Ishikawa (cell line): ENCODE data around the gene EIF3L.

Experiments
- CEBPB ChIP-seq: IDR thresholded peaks from 2 replicates; pipeline ENCODE4 v1.6.1; 2012
- CREB1 ChIP-seq: IDR thresholded peaks from 2 replicates; pipeline ENCODE4 v1.6.1; 2012; ENCODE audit warnings: low read depth
- EGR1 ChIP-seq: IDR thresholded peaks from 2 replicates; pipeline ENCODE4 v1.6.1; 2012
- EP300 ChIP-seq: IDR thresholded peaks from 2 replicates; pipeline ENCODE4 v1.6.1; 2012; ENCODE audit warnings: borderline replicate concordance
- FOXM1 ChIP-seq: IDR thresholded peaks from 2 replicates; pipeline ENCODE4 v1.6.1; 2012; ENCODE audit warnings: low read depth, borderline replicate concordance
- NFIC ChIP-seq: IDR thresholded peaks from 2 replicates; pipeline ENCODE4 v1.6.1; 2012
- RAD21 ChIP-seq: IDR thresholded peaks from 2 replicates; pipeline ENCODE4 v1.6.1; 2012; ENCODE audit warnings: low read depth
- TAF1 ChIP-seq: IDR thresholded peaks from 2 replicates; pipeline ENCODE4 v1.6.1; 2012; ENCODE audit warnings: low read depth, mild to moderate bottlenecking
- TCF12 ChIP-seq: IDR thresholded peaks from 2 replicates; pipeline ENCODE4 v1.6.1; 2012; ENCODE audit warnings: low read depth
- TEAD4 ChIP-seq: IDR thresholded peaks from 2 replicates; pipeline ENCODE4 v1.6.1; 2012
- YY1 ChIP-seq: IDR thresholded peaks from 2 replicates; pipeline ENCODE4 v1.6.1; 2012; ENCODE audit warnings: low read depth
- ZBTB7A ChIP-seq: IDR thresholded peaks from 2 replicates; pipeline ENCODE4 v1.6.1; 2012; ENCODE audit warnings: low read depth
- TF ChIP-seq, protein P1 (sequence below): IDR thresholded peaks from 2 replicates; pipeline ENCODE4 v1.6.1; 2012
- TF ChIP-seq, protein P2 (sequence below): IDR thresholded peaks from 2 replicates; pipeline ENCODE4 v1.6.1; 2012
- TF ChIP-seq, protein P3 (sequence below): IDR thresholded peaks from 2 replicates; pipeline ENCODE4 v1.6.1; 2012; ENCODE audit warnings: low read depth, mild to moderate bottlenecking

Gene EIF3L

DNA sequence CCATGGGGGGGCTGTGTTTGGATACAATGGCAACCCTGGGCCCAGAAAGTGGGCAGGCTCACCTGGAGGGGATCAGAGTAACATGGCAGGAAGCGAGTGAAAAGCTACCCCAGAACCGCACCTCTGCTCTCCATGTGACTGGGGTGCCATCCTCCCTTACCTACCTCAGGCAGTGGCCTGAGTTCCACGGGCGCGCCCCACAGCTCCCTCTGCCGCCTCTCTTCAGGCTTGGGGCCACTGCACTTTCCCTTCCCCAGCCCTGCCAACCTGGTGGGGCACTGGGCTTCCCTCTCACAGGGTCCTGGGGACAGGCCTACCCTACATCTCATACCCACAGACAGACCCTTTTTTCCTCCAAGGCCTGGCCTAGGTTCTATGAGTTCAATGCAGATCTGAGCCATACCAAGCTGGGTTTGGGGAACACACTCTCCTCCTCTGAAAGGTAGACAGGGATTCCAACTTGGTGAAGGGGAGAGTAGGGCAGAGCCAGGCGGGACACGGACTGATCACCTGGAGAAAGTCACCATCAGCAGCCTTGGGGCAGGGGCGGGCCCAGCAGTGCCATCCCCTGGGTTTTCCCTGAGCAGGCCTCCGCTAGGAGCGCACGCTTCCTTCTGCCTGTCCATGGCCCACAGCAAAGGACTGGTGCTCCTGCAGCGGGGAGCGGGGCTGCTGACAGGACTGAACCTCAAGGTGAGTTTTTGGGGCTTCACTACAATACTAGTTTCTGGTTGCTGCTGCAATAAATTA is 19.0 kb upstream of the EIF3L start:
- TF ChIP-seq ZBTB7A (no peak), EGR1 (no peak), TCF12 (no peak)

DNA sequence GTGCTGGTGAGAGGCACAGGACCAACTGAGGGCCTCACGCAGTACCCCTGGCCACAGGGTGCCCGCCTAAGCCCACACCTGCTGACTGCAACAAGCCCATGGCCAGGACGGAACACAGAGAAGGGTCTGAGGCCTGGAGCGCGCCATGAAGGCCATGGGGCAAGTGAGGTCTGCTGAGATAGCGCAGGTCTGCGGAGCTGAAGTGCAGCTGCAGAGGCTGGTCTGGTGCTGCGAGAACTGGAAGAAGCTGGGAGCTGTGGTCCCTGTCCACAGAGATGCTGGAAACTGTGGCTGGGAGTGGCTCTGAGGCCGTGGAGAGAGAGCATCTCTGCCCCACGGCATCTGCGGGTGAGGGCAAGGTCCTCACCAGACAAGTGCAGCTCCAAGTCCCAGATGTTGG is 17.7 kb upstream of the EIF3L start:
- TF ChIP-seq, protein P1, sequence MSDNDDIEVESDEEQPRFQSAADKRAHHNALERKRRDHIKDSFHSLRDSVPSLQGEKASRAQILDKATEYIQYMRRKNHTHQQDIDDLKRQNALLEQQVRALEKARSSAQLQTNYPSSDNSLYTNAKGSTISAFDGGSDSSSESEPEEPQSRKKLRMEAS: no peak
- no peak for TF ChIP-seq CEBPB
- TF ChIP-seq EGR1: no peak
- TF ChIP-seq RAD21: no peak
- TF ChIP-seq CREB1: no peak
- no peak for TF ChIP-seq NFIC
- no peak for TF ChIP-seq TEAD4
- no peak for TF ChIP-seq ZBTB7A
- TF ChIP-seq, protein P2, sequence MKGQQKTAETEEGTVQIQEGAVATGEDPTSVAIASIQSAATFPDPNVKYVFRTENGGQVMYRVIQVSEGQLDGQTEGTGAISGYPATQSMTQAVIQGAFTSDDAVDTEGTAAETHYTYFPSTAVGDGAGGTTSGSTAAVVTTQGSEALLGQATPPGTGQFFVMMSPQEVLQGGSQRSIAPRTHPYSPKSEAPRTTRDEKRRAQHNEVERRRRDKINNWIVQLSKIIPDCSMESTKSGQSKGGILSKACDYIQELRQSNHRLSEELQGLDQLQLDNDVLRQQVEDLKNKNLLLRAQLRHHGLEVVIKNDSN: no peak
- no peak for TF ChIP-seq YY1
- no peak for TF ChIP-seq TCF12
- TF ChIP-seq TAF1: no peak
- TF ChIP-seq, protein P3, sequence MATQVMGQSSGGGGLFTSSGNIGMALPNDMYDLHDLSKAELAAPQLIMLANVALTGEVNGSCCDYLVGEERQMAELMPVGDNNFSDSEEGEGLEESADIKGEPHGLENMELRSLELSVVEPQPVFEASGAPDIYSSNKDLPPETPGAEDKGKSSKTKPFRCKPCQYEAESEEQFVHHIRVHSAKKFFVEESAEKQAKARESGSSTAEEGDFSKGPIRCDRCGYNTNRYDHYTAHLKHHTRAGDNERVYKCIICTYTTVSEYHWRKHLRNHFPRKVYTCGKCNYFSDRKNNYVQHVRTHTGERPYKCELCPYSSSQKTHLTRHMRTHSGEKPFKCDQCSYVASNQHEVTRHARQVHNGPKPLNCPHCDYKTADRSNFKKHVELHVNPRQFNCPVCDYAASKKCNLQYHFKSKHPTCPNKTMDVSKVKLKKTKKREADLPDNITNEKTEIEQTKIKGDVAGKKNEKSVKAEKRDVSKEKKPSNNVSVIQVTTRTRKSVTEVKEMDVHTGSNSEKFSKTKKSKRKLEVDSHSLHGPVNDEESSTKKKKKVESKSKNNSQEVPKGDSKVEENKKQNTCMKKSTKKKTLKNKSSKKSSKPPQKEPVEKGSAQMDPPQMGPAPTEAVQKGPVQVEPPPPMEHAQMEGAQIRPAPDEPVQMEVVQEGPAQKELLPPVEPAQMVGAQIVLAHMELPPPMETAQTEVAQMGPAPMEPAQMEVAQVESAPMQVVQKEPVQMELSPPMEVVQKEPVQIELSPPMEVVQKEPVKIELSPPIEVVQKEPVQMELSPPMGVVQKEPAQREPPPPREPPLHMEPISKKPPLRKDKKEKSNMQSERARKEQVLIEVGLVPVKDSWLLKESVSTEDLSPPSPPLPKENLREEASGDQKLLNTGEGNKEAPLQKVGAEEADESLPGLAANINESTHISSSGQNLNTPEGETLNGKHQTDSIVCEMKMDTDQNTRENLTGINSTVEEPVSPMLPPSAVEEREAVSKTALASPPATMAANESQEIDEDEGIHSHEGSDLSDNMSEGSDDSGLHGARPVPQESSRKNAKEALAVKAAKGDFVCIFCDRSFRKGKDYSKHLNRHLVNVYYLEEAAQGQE: no peak
- TF ChIP-seq FOXM1: no peak
- no peak for TF ChIP-seq EP300

DNA sequence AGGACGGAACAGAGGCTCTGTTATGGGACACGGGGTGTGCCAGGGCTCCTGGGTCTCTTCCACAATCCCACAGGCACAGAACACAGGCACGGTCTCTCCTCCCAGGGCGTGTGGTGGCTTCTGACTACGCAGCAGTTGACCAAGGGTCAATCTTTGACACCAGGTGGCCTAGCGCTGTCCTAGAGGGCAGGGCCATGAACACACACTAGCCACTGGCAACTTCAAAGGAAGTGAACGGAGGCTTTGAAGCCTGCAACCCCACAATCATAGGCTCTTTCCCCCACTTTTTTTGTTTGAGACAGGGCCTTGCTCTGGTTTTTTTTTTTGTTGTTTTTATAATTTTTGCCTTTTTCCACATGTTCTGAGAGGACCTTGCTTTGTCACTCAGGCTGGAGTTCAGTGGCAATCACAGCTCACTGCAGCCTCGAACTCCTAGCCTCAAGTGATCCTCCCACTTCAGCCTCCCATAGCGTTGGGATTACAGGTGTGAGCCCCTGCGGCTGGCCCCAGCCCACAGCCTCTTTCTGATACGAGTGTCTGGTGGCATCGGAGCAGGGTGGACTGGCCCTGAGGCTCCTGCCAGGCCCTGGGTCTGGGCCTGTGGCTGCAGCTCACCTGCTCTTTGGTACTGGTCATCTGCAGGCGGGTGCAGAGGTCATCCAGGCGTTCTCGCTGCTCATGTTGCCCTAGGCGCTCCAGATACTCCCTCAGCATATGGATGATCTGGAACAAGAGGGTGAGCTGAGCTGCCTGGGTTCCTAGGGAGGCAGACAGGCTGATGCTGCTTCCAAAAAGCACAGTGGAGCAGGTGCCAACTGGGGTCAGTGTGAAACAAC is 17.0 kb upstream of the EIF3L start:
- TF ChIP-seq FOXM1: no peak

GRCh38 chr22:37842015-37842793 is 7.0 kb upstream of the EIF3L start:
- TF ChIP-seq FOXM1: no peak

DNA sequence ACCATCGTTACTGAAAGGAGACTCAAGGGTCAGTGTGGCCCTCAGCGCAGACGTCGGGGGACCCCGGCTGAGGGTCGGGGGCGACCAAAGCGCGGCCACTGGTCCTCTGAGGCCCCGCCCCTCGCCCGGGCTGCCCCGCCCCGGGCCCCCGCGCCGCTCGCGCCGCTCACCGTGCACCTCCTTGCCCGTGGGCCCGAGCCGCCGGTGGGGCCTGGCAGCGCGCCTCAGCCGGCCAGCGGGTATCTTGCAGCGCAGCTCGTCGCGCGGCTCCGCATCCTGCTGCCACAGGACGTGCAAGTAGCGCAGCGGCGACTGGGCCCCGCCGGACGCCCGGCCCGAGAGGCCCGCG is 5.5 kb upstream of the EIF3L start:
- no peak for TF ChIP-seq EP300
- peak; percentile 85 for TF ChIP-seq ZBTB7A
- no peak for TF ChIP-seq TAF1
- TF ChIP-seq YY1: no peak
- TF ChIP-seq, protein P2: no peak
- no peak for TF ChIP-seq NFIC
- TF ChIP-seq CREB1: no peak
- no peak for TF ChIP-seq FOXM1

- TF ChIP-seq NFIC: no peak
Measured at GRCh38 chr22:37844904-37845329, 4.3 kb upstream of the EIF3L start.

DNA sequence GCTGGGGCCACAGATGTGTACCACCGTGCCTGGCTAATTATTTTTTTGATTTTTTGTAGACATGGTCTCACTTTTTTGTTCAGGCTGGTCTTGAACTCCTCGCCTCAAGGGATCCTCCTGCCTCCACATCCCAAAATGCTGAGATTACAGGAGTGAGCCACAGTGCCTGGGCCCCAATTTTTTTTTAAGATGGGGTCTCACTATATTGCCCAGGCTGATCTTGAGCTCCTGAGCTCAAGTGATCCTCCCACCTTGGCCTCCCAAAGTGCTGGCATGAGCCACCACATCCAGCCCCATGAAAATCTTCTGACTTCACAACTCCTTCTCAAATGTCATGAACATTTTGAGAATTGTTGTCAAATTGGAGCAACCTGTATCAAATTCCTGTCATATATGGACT is 2.8 kb upstream of the EIF3L start:
- TF ChIP-seq YY1: no peak
- TF ChIP-seq EGR1: no peak
- no peak for TF ChIP-seq CREB1
- TF ChIP-seq TCF12: no peak
- no peak for TF ChIP-seq NFIC
- no peak for TF ChIP-seq TEAD4
- TF ChIP-seq RAD21: no peak
- TF ChIP-seq, protein P3: no peak
- TF ChIP-seq TAF1: no peak
- TF ChIP-seq, protein P2: no peak
